ENCODE results near the gene OSGIN1.
A peak's percentile ranks its signal among the peaks of the same experiment; 100 is the strongest.

Gene OSGIN1

DNA sequence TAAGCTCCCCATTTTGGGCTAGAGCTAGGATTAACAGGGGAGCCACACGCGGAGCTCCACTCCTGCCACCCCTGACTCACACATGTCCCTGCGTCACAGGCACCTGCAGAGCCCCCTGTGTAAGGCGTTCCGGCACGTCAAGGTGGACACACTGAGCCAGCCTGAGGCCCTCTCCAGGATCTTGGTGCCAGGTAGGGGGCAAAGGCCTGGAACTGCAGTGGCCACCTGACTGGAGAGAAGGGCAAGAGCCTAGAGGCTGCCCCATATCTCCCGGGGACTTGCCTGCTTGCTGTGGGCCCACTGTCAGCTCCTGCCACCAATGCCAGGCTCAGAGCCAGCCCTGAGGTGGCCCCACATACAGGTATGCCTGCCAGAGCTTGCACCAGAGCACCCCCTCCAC is 48.7 kb downstream of the OSGIN1 start:
- ATAC-seq (no peak), DNase-seq (no peak)
- Mint-ChIP-seq H3K27me3 (peaks cover under 1% of the 10 kb centered on the region), H3K4me1 (no peaks in the 10 kb centered on the region), H3K4me3 (no peak overlapping the region), H3K27ac (no peak overlapping the region), H3K9me3 (no peaks in the 10 kb centered on the region), H3K36me3 (ENCODE audit: low read depth) (no peaks in the 10 kb centered on the region)

DNA sequence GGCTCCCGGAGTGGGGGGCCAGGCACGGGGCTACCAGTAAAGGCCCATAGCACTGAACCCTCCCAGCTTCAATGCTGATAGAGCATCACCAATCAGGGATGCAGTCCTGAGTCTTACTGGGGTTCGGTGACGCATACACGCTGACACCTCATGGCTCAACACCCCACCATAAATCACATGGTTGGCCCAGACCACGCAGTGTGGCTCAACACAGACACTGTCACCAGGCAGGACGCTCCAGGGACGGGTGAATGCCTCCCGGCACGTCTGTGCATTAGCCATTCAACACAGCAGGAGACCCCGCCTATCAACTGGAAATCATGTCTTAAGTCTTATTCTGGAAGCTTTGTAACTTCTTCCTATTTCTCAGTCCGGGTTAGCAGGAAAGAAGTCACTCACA is 50.0 kb downstream of the OSGIN1 start:
- Mint-ChIP-seq H3K27me3 (no peaks in the 10 kb centered on the region), H3K36me3 (ENCODE audit: low read depth) (no peaks in the 10 kb centered on the region), H3K4me3 (no peak overlapping the region), H3K4me1 (no peaks in the 10 kb centered on the region), H3K9me3 (no peaks in the 10 kb centered on the region), H3K27ac (no peak overlapping the region)
- ATAC-seq (no peak), DNase-seq (no peak)

DNA sequence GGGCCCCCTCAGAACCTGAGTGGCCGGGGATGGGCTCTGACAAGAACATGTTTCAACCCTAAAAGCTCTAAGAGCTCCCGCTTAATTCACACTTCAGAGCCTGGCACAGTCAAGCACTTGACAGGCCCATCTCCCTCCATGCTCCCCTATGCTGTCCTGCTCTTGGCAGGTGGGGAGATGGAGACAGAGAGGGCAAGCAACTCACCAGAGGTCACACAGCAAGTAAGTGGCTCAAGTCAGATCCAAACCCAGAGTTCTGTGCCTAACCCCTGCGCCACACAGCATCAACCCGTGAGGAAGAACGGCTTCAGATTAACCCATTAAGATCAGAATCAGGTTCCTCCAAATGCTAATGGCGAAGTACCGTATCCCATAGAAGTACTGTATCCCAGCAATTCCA is 51.4 kb downstream of the OSGIN1 start:
- Mint-ChIP-seq H3K27me3 (peaks cover 2% of the 10 kb centered on the region), H3K9me3 (no peaks in the 10 kb centered on the region), H3K27ac (no peak overlapping the region), H3K4me3 (no peak overlapping the region), H3K36me3 (ENCODE audit: low read depth) (no peaks in the 10 kb centered on the region), H3K4me1 (no peaks in the 10 kb centered on the region)
- ATAC-seq, result no peak
- no peak for DNase-seq

DNA sequence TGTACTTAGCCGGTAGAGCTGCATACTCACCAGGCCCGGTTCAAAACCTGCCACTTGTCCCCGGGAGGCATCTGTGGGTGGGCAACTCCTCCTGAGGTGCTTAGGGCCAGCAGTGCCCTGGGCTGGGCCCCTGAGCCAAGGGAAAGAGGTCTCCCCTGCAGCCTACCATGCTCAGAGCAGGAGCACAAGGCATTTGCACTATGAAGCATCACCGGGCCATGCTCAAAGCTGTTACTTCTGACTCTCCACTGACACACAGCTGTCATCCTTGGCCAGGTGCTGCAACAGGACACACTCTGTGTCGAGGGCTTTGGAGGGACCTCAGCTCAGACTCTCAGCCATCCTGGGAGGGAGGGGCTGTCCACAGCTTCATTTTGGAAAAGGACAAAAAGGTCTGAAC is 52.4 kb downstream of the OSGIN1 start:
- DNase-seq, result no peak
- no peak for ATAC-seq
- peaks cover 2% of the 10 kb centered on the region for H3K27me3 Mint-ChIP-seq
- no peaks in the 10 kb centered on the region for H3K36me3 Mint-ChIP-seq (ENCODE audit: low read depth)
- H3K4me1 Mint-ChIP-seq, result no peaks in the 10 kb centered on the region
- H3K27ac Mint-ChIP-seq, result no peak overlapping the region
- H3K9me3 Mint-ChIP-seq, result no peaks in the 10 kb centered on the region
- H3K4me3 Mint-ChIP-seq, result no peak overlapping the region

DNA sequence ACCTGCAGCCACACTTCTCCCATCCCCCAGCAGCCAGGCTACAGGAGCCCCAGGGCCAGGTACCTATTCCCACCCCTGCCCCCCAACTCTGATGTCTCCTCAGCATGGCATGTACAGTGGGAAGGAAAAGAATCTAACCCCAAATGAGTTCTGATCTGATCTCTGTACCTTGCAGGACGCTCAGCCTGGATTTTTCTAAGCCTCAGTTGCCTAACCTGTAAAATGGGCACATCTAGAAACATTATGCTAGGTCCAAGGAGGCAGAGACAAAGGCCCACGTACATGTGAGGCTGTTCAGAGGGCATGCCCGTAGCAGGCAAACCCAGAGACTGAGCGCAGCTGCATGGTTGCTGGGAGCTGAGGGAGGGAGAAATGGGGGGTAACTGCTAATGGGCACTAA is 54.5 kb downstream of the OSGIN1 start:
- ATAC-seq, result no peak
- no peaks in the 10 kb centered on the region for H3K9me3 Mint-ChIP-seq
- H3K27me3 Mint-ChIP-seq, result peaks cover 2% of the 10 kb centered on the region
- no peak for DNase-seq
- no peaks in the 10 kb centered on the region for H3K36me3 Mint-ChIP-seq (ENCODE audit: low read depth)
- no peak overlapping the region for H3K27ac Mint-ChIP-seq
- H3K4me1 Mint-ChIP-seq, result no peaks in the 10 kb centered on the region
- H3K4me3 Mint-ChIP-seq, result no peak overlapping the region

DNA sequence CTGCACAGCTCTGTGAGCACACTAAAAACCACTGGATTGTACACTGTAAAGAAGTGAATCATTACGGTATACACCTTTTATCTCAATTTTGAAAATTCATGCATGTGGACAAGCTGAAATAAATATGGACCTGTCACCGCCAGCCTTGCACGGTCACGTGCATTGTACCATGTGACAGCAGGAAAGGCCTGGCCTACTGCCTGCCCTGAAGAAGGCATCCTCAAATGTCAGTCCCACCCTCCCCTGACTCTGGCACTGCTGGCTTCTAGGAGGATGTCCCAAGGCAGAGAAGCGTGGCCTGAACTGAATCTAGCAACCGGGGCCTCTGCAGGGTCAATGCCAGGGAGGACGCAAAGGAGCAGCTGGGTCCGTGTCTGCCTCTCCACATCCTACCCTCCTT is 54.9 kb downstream of the OSGIN1 start:
- H3K27ac Mint-ChIP-seq, result no peak overlapping the region
- no peaks in the 10 kb centered on the region for H3K9me3 Mint-ChIP-seq
- ATAC-seq, result no peak
- H3K4me1 Mint-ChIP-seq, result no peaks in the 10 kb centered on the region
- no peak overlapping the region for H3K4me3 Mint-ChIP-seq
- H3K36me3 Mint-ChIP-seq (ENCODE audit: low read depth), result no peaks in the 10 kb centered on the region
- H3K27me3 Mint-ChIP-seq, result peaks cover 2% of the 10 kb centered on the region
- no peak for DNase-seq

DNA sequence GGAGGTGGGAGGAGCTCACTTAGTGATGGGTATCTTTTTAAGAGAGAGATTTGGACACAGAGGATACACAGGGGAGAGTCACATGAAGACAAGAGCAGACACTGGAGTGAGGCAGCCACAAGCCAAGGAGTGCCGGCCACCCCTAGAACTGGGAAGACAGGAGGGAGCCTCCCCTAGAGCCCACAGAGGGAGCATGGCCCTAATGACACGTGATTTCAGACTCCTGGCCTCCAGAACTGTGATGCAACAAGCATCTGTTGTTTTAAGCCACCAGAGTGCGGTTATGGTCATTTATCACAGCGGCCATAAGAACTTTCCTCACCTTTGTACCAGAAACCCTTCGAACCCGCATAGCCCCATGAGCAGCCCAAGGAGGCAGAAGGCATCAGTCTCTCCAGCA is 56.2 kb downstream of the OSGIN1 start:
- Mint-ChIP-seq H3K36me3 (ENCODE audit: low read depth) (no peaks in the 10 kb centered on the region), H3K4me1 (peaks cover 2% of the 10 kb centered on the region), H3K27me3 (peaks cover 2% of the 10 kb centered on the region), H3K27ac (no peak overlapping the region), H3K9me3 (no peaks in the 10 kb centered on the region), H3K4me3 (no peak overlapping the region)
- ATAC-seq, result no peak
- DNase-seq, result no peak

DNA sequence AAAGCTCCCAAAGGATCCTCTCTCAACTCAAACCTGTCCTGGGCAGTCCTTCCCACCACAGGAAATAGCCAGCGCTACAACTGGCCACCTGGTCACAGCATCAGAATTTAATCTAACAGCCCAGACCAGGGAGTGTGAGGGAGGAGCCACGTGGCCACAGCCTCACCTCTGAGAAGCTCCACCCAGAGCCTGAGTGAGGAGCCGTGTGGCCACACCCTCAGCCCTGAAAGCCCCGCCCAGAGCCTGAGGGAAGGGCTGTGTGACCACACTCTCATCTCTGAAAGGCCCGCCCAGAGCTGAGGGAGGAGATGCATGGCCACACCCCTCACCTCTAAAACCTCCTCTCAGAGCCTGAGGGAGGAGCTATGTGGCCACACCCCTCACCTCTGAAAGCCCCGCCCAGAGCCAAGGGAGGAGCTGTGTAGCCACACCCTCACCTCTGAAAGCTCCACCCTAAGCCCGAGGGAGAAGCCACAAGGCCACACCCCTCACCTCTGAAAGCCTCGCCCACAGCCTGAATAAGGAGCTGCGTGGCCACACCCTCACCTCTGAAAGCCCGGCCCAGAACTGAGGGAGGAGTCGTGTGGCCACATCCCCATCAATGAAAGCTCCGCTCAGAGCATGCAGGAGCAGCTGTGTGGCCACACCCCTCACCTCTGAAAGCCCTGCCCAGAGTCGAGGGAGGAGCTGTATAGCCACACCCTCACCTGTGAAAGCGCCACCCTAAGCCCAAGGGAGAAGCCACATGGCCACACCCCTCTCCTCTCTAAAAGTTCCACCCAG is 60.9 kb downstream of the OSGIN1 start:
- H3K36me3 Mint-ChIP-seq (ENCODE audit: low read depth), result no peaks in the 10 kb centered on the region
- DNase-seq (peak; percentile 64), ATAC-seq (peak; percentile 75)
- H3K4me1 Mint-ChIP-seq, result peaks cover 5% of the 10 kb centered on the region
- no peak overlapping the region for H3K4me3 Mint-ChIP-seq
- peaks cover 4% of the 10 kb centered on the region for H3K9me3 Mint-ChIP-seq
- peaks cover 7% of the 10 kb centered on the region for H3K27me3 Mint-ChIP-seq
- no peak overlapping the region for H3K27ac Mint-ChIP-seq

DNA sequence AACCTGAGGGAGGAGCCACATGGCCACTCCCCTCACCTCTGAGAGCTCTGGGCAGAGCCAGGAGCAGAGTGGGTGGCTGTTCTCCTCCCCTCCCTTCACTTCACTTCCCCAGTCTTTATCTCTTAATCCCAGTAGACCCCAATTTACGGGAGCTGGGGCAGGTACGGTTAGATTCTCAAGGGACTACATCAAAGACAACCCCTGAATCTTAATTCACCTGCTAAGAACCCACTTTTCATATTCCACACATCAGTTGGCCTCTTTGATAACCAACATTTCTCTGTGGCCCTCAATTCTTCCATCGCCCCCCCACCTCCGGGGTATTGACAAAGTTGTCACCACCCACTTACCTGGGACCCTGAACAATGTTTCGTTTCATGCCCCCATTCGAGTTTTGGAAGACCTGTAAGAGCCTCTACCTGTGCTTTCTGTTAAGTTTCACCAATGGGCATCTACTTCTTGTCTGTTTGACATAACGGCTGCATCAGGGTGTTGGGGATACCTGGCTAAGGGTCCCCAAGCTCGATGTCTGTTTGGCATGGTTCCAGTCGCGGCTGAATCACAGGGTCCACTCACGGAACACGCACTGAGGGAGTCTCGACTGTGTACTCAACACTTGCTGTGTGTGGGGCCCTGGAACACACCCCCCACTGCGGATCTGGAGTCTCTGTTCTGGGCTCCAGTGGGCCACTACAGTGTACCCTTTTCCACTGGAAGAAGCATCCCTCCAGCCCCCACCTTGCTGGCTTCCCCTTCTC is 61.7 kb downstream of the OSGIN1 start:
- Mint-ChIP-seq H3K27me3 (peaks cover 10% of the 10 kb centered on the region), H3K4me3 (no peak overlapping the region)
- no peak for ATAC-seq

DNA sequence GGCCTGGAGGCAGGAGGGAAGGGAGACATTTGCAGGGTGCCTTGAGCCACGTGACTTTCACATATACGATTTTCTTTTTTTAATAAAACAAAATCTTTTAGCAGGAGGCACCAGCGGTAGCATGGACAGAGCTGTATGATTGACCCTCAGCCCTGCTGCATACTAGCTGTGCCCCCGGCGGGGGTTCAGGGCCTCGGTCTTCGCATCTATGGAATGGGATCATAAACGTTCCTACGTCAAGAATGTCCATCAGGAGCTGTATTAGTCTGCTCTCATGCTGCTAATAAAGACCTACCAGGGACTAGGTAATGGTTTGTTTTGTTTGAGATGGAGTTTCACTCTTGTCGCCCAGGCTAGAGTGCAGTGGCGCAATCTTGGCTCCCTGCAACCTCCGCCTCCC is 62.4 kb downstream of the OSGIN1 start:
- Mint-ChIP-seq H3K27me3 (peaks cover 12% of the 10 kb centered on the region), H3K27ac (no peak overlapping the region), H3K36me3 (ENCODE audit: low read depth) (peaks cover 2% of the 10 kb centered on the region), H3K4me1 (peaks cover 5% of the 10 kb centered on the region), H3K9me3 (peaks cover 11% of the 10 kb centered on the region), H3K4me3 (no peak overlapping the region)
- DNase-seq, result no peak
- ATAC-seq, result no peak

More for the DNA sequence above, 61.7 kb downstream of the OSGIN1 start:
- Mint-ChIP-seq H3K9me3 (peaks cover 10% of the 10 kb centered on the region), H3K27ac (no peak overlapping the region), H3K36me3 (ENCODE audit: low read depth) (peaks cover 2% of the 10 kb centered on the region), H3K4me1 (peaks cover 5% of the 10 kb centered on the region)
- DNase-seq, result no peak

Data from activated naive CD8-positive, alpha-beta T cell treated with anti-CD3 and anti-CD28 coated beads, Interleukin-2, amount 50 U/mL, for 24 hours (primary cell).